NCI-H2196 treated with DMSO at 0.1 percent for 48 hours (cell line): ENCODE data around the gene CIAO2B.
"Not testable (repeated sequence)": the region's sequence is repeated elsewhere in the genome, so short reads cannot be mapped to it uniquely, and the experiment has no call there.

Experiments used
- DNase-seq: peaks from one replicate; lab custom pipeline; 2025; ENCODE audit not compliant: unreplicated experiment; lab: John Stamatoyannopoulos, UW

CIAO2B gene

GRCh38 chr16:66905633-66906539 lies 28.3 kb downstream of the CIAO2B start:
- no peak for DNase-seq

GRCh38 chr16:66904846-66905632 lies 29.2 kb downstream of the CIAO2B start:
- DNase-seq: no peak

GRCh38 chr16:66904428-66904845 lies 29.8 kb downstream of the CIAO2B start:
- no peak for DNase-seq

- no peak for DNase-seq
Observed at GRCh38 chr16:66903544-66904427, 30.4 kb downstream of the CIAO2B start.

- DNase-seq: no peak
Observed at GRCh38 chr16:66902648-66903543, 31.3 kb downstream of the CIAO2B start.

- no peak for DNase-seq
Observed at GRCh38 chr16:66901626-66902025, 32.6 kb downstream of the CIAO2B start.

- no peak for DNase-seq
Observed at GRCh38 chr16:66900721-66901441, 33.3 kb downstream of the CIAO2B start.

- DNase-seq: peak; percentile 20
Observed at GRCh38 chr16:66899945-66900710, 34.1 kb downstream of the CIAO2B start.

GRCh38 chr16:66899310-66899944 lies 34.8 kb downstream of the CIAO2B start:
- peak; percentile 13 for DNase-seq

GRCh38 chr16:66898933-66899309 lies 35.3 kb downstream of the CIAO2B start:
- no peak for DNase-seq

GRCh38 chr16:66898207-66898606 lies 36.0 kb downstream of the CIAO2B start:
- no peak for DNase-seq

- not testable (repeated sequence) for DNase-seq
Observed at GRCh38 chr16:66896682-66897081, 37.5 kb downstream of the CIAO2B start.

- no peak for DNase-seq
Observed at GRCh38 chr16:66895999-66896398, 38.2 kb downstream of the CIAO2B start.

- no peak for DNase-seq
Observed at GRCh38 chr16:66895689-66895979, 38.6 kb downstream of the CIAO2B start.

GRCh38 chr16:66894948-66895688 lies 39.1 kb downstream of the CIAO2B start:
- DNase-seq: peak; percentile 27

- no peak for DNase-seq
Observed at GRCh38 chr16:66894055-66894454, 40.1 kb downstream of the CIAO2B start.

- no peak for DNase-seq
Observed at GRCh38 chr16:66891797-66892196, 42.4 kb downstream of the CIAO2B start.

- DNase-seq: no peak
Observed at GRCh38 chr16:66891360-66891759, 42.8 kb downstream of the CIAO2B start.
